ENCODE results near the gene OR56B1.

OR56B1 gene

DNA sequence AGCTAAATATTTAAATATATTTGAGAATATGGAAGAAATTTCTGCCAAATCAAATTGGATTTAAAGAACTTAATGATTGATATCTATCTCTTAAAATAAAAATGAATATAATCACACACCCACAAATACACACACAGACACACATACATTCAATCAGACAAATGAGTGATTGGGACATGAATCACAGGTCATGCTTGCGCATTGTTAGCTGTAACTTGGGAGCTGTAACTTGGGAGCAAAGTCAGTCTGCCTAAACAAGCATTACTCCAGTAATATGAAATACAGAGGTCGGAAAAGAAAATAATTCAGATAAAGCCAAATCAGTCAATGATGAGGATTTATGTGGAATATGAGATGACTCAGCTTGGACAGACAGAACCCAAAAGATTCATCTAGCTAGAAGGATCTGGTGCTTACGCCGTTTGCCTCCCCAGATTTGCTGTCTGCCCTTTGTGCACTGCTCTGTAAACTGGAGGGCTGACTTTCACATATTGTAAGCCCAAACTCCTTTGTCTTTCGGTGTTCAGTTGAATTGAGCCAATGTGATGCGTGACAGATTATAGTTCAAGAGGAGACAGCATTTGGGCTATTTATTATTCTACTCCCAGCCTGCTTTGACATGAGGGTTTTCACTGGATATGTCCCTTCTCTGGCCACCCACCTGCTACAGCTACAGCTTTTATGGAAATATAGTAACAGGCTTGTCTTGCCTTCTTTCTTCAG is 1.6 kb downstream of the OR56B1 start:
- DNase-seq, result no peak

DNA sequence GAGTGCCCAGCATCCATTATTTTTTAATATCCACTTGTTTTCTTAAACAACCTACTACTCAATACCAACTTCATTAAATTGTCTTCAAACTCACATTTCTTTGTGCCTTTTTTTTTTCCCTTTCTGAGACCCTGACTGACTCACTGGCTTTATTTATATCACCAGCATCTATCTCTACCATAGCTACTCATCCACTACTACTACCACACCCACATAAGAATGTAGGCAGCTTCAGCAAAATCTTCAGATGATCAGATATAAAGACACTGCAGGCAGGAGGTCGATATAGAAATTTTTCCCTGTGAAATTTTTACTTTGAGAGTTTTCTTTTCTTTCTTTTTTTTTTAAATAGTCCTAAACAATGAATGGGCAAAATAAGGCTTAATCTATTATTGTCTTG is 2.2 kb downstream of the OR56B1 start:
- DNase-seq, result no peak

DNA sequence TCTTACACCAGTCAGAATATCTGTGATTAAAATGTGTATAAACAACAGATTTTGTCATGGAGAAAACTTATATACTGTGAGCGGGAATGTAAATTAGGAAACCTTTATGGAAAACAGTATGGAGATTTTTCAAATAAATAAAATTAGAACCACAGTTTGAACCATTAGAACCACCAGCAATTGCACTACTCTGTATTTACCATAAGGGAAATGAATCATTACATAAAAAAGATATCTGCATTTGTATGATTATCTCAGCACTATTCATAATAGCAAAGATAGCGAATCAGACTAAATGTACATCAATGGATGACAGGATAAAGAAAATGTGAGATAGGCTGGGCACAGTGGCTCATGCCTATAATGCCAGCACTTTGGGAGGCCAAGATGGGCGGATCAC is 10.4 kb downstream of the OR56B1 start:
- DNase-seq, result no peak

DNA sequence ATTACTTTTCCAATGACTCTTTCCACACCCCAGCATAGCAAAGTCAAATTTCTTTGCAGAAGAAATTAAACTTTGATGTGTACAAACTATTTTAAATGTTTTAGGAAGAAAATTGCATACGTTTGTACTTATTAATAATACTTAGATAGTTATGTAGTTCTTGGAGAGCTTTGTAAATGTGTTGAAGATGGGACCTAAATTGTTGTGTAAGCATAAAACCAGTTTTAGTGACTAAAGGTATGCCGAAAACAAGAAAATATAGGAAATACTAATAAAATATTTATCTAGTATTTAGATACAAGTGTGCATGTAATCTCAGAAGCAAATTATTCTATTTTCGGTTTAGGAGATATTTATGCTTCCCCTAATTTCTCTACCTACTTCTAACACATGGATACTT is 13.6 kb downstream of the OR56B1 start:
- no peak for DNase-seq

DNA sequence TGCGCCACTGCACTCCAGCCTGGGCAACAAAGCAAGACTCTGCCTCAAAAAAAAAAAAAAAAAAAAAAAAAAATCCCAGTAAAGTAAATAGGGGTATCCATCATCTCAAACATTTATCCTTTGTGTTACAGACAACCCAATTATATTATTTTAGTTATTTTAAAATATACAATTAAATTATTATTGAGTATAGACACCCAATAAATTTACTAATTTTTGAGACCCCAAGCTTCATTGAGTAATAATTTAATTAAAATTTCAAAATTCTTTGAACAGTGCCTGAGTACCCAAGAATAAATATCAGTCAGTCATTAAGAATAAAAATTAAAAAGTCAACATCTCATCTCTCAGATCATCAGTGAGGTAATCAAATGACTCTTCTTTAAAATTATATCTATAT is 17.7 kb downstream of the OR56B1 start, which contains the start of gene OR52N4:
OR52N4 (plus strand) TSS at position 301 of the 400 bp plus-strand sequence. CDS start 498 bp downstream, outside the sequence.
- no peak for DNase-seq

DNA sequence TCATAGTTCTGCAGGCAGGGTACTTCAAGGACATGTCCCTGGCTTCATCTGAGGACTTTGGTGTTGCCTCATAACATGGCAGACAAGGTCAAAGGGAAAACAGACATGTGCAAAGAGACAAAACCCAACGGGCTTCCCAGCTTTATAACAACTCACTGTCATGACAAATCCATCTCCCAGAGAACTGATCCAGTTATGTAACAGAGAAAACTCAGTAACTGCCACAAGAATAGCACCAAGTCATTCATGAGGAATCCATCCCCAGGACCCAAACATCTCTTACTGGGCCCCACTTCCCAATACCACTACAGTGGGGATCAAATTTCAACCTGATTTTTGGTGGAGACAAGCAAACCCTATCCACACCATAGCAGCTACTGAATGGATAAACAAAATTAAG is 30.8 kb downstream of the OR56B1 start:
- DNase-seq, result no peak

DNA sequence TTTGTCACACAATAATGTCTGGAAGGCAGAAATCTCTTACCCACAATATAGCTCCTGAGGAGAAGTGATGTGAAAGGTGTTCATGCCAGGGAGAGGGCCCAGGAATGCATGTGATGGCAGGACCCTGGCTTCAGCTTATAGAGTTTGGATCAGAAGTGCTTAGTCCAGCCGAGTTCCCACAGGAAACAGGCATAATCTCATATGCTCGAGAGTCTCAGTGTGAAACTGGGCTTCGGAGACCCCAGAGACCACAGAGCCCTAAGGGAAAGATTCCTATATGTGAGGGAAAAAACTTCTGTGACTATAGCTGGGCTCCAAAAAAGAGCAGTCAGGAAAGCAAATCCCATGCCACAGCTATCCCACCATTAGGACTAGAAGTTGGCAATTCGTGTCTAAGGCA is 47.0 kb downstream of the OR56B1 start, which contains the start of gene OR52N5:
OR52N5 (minus strand) TSS at position 101 of the 400 bp plus-strand sequence. CDS start 4,721 bp downstream, outside the sequence.
- DNase-seq, result no peak
